HEK293T (cell line): ENCODE measurements around the gene HS6ST2.

ENCODE experiments used
- ARNT ChIP-seq: fragments of 450-650 bp; IDR thresholded peaks from 2 replicates; pipeline ENCODE4 v1.6.1; 2017; ENCODE audit warnings: mild to moderate bottlenecking
- BHLHE40 ChIP-seq: fragments of 450-650 bp; IDR thresholded peaks from 2 replicates; pipeline ENCODE4 v1.6.1; 2016; ENCODE audit warnings: mild to moderate bottlenecking, moderate library complexity, borderline replicate concordance
- ELF4 ChIP-seq: fragments of 450-650 bp; IDR thresholded peaks from 2 replicates; pipeline ENCODE4 v1.6.1; 2017; ENCODE audit warnings: antibody characterized with exemption
- FOXA1 ChIP-seq: fragments of 450-650 bp; IDR thresholded peaks from 2 replicates; pipeline ENCODE4 v1.6.1; 2016; ENCODE audit warnings: mild to moderate bottlenecking
- FOXK2 ChIP-seq: fragments of 450-650 bp; IDR thresholded peaks from 2 replicates; pipeline ENCODE4 v1.6.1; 2016; ENCODE audit warnings: mild to moderate bottlenecking
- FOXM1 ChIP-seq: fragments of 450-650 bp; IDR thresholded peaks from 2 replicates; pipeline ENCODE4 v1.6.1; 2017; ENCODE audit warnings: mild to moderate bottlenecking, borderline replicate concordance
- HDGF ChIP-seq: fragments of 450-650 bp; IDR thresholded peaks from 2 replicates; pipeline ENCODE4 v1.6.1; 2017; ENCODE audit warnings: antibody characterized with exemption, borderline replicate concordance
- L3MBTL2 ChIP-seq: fragments of 450-650 bp; conservative IDR thresholded peaks from 2 replicates; pipeline ENCODE4 v1.6.1; 2016; ENCODE audit warnings: mild to moderate bottlenecking
- LEF1 ChIP-seq: fragments of 450-650 bp; IDR thresholded peaks from 2 replicates; pipeline ENCODE4 v1.6.1; 2017; ENCODE audit warnings: mild to moderate bottlenecking, borderline replicate concordance
- NFRKB ChIP-seq: fragments of 450-650 bp; IDR thresholded peaks from 2 replicates; pipeline ENCODE4 v1.6.1; 2016; ENCODE audit warnings: mild to moderate bottlenecking, moderate library complexity
- SP1 ChIP-seq: fragments of 450-650 bp; IDR thresholded peaks from 2 replicates; pipeline ENCODE4 v1.6.1; 2017
- SUZ12 ChIP-seq: fragments of 450-650 bp; IDR thresholded peaks from 2 replicates; pipeline ENCODE4 v1.6.1; 2016; ENCODE audit warnings: mild to moderate bottlenecking
- TARDBP ChIP-seq: fragments of 450-650 bp; IDR thresholded peaks from 2 replicates; pipeline ENCODE4 v1.6.1; 2016
- TF ChIP-seq, protein P1 (sequence below): fragments of 450-650 bp; IDR thresholded peaks from 2 replicates; pipeline ENCODE4 v1.6.1; 2016

DNA sequence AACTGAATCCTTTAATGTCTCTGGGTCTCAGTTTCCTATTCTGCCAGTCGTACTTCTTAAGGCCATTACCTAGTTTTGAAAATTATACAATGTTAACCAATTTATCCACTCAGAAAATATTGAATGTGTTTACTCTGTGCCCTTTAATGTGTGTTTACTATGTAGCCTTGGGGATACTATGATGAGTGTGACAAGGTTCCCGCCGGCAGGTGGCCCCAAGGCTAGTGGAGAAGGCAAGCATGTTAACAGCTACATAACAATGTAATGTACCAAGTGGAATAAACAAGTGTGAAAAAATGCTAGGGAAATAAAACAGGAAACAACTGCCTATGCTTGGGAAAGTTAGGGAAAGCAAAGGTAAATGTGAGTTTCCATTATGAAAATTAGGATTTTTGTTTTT lies 282.3 kb downstream of the HS6ST2 start:
- TF ChIP-seq TARDBP = no peak
- no peak for TF ChIP-seq SP1
- TF ChIP-seq SUZ12 = no peak
- TF ChIP-seq L3MBTL2 = no peak
- TF ChIP-seq BHLHE40 = no peak
- TF ChIP-seq FOXM1 = no peak
- no peak for TF ChIP-seq LEF1
- no peak for TF ChIP-seq FOXA1
- no peak for TF ChIP-seq FOXK2
- no peak for TF ChIP-seq ARNT
- no peak for TF ChIP-seq HDGF
- TF ChIP-seq NFRKB = no peak
- TF ChIP-seq, protein P1, sequence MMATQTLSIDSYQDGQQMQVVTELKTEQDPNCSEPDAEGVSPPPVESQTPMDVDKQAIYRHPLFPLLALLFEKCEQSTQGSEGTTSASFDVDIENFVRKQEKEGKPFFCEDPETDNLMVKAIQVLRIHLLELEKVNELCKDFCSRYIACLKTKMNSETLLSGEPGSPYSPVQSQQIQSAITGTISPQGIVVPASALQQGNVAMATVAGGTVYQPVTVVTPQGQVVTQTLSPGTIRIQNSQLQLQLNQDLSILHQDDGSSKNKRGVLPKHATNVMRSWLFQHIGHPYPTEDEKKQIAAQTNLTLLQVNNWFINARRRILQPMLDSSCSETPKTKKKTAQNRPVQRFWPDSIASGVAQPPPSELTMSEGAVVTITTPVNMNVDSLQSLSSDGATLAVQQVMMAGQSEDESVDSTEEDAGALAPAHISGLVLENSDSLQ = no peak
- TF ChIP-seq ELF4 = no peak
